Mucosa of stomach (tissue), 1 donor: ENCODE results near the gene OXA1L.
"Not testable (repeated sequence)": the region's sequence is repeated elsewhere in the genome, so short reads cannot be mapped to it uniquely, and the experiment has no call there.

Source experiments
- H3K27me3 ChIP-seq: one replicate; pipeline ENCODE4 v1.7.0; 2013; ENCODE audit warnings: mild to moderate bottlenecking, low read length; ENCODE audit not compliant: control insufficient read depth, insufficient read depth
- H3K36me3 ChIP-seq: one replicate; pipeline ENCODE4 v1.7.0; 2013; ENCODE audit warnings: low read length; ENCODE audit not compliant: control insufficient read depth, insufficient read depth
- H3K4me1 ChIP-seq: one replicate; pipeline ENCODE4 v1.7.0; 2013; ENCODE audit warnings: mild to moderate bottlenecking, low read length; ENCODE audit not compliant: control insufficient read depth, insufficient read depth
- H3K4me3 ChIP-seq: one replicate; pipeline ENCODE4 v1.7.0; 2013; ENCODE audit warnings: low read length
- H3K9ac ChIP-seq: one replicate; pipeline ENCODE4 v1.7.0; 2013; ENCODE audit warnings: mild to moderate bottlenecking, low read length, moderate library complexity
- H3K9me3 ChIP-seq: one replicate; pipeline ENCODE4 v1.7.0; 2013; ENCODE audit warnings: mild to moderate bottlenecking, low read length, moderate library complexity; ENCODE audit not compliant: control insufficient read depth
- donor health status: Pancreatic carcinoma.

Gene OXA1L

DNA sequence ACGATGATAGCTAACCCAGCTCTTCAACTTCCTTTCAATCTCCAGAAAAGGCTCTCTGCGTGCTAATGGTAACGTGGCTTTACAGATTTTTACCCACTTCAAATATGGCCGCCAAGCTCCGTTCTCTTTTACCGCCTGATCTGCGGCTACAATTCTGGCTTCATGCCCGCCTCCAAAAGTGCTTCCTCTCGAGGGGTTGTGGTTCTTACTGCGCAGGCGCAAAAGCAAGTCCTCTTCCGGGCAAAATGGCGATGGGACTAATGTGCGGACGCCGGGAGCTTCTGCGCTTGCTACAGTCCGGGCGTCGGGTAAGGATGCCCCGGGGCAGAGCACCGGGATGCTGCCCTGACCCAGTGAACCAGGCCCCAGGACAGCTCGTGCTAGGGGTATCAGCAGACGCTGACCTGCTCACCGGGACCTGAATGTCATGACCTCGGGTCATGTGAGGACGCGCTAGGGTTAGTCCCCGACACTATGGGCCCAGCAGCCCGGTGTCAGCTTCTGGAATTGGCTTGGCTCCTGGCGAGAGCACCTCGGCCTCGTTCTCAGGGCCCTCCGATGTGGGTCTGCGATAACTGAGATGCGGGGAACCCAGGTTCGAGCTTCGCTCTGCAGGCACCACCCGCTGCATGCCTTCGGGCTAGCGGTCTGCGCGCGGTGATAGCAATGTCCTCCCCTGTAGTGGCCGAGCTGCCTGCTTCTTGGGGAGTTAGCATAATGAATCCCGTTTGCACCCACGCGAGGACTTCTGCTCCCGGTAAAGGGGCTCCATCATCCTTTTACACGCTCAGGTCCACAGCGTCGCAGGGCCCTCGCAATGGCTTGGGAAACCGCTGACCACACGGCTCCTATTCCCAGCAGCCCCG is at the start of gene OXA1L:
TSS of gene OXA1L (plus strand) at position 232 of the 866 bp plus-strand sequence. CDS start at position 246, 14 bp downstream.
- H3K4me3 ChIP-seq, result peak within 1 kb of the TSS; percentile 95
- H3K9ac ChIP-seq, result peak within 1 kb of the TSS; percentile 90
- peaks cover 15% of the 10 kb centered on the region for H3K36me3 ChIP-seq
- peaks cover 12% of the 10 kb centered on the region for H3K4me1 ChIP-seq
- H3K9me3 ChIP-seq, result no peaks in the 10 kb centered on the region
- no peaks in the 10 kb centered on the region for H3K27me3 ChIP-seq

GRCh38 chr14:22718091-22718490 is 48.4 kb upstream of the OXA1L start:
- H3K4me1 ChIP-seq, result peaks cover 6% of the 10 kb centered on the region
- H3K27me3 ChIP-seq, result no peaks in the 10 kb centered on the region
- H3K4me3 ChIP-seq, result no peak overlapping the region
- no peaks in the 10 kb centered on the region for H3K36me3 ChIP-seq
- H3K9me3 ChIP-seq, result no peaks in the 10 kb centered on the region
- no peak overlapping the region for H3K9ac ChIP-seq

GRCh38 chr14:22721213-22721612 is 45.3 kb upstream of the OXA1L start:
- H3K36me3 ChIP-seq, result no peaks in the 10 kb centered on the region
- H3K27me3 ChIP-seq, result no peaks in the 10 kb centered on the region
- H3K4me1 ChIP-seq, result peaks cover 6% of the 10 kb centered on the region
- H3K4me3 ChIP-seq, result no peak overlapping the region
- no peaks in the 10 kb centered on the region for H3K9me3 ChIP-seq
- H3K9ac ChIP-seq, result no peak overlapping the region

DNA sequence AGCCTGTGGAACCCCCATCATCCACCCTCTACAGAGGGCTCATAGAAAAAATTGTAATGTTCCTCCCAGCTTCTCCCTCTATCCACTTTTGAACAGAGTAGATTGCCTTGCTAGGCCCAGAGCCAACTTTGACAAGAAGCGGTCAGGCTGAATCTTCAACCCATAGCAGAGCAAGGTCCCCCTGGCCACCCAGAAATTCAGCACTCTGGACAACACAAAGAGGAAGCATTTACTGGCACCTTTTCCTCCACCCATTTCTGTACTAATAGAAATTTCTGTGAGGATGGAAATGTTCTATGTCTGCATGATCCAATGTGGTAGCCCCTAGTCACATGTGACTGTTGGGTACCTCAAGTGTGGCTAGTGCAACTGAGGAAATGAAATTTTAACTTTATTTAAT is 42.7 kb upstream of the OXA1L start:
- Histone ChIP-seq H3K9ac (no peak overlapping the region), H3K9me3 (no peaks in the 10 kb centered on the region), H3K4me3 (no peak overlapping the region), H3K4me1 (no peaks in the 10 kb centered on the region), H3K36me3 (no peaks in the 10 kb centered on the region), H3K27me3 (no peaks in the 10 kb centered on the region)

DNA sequence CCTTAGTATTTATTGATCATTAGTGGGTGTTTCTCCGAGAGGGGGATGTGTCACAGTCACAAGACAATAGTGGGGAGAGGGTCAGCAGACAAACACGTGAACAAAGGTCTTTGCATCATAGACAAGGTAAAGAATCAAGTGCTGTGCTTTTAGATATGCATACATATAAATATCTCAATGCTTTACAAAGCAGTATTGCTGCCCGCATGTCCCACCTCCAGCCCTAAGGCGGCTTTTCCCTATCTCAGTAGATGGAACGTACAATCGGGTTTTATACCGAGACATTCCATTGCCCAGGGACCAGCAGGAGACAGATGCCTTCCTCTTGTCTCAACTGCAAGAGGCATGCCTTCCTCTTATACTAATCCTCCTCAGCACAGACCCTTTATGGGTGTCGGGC is 41.6 kb upstream of the OXA1L start:
- not testable (repeated sequence) for H3K4me3 ChIP-seq, H3K36me3 ChIP-seq, H3K4me1 ChIP-seq, H3K27me3 ChIP-seq, H3K9ac ChIP-seq, H3K9me3 ChIP-seq

GRCh38 chr14:22725374-22725773 is 41.1 kb upstream of the OXA1L start:
- not testable (repeated sequence) for H3K4me1 ChIP-seq, H3K9ac ChIP-seq, H3K27me3 ChIP-seq, H3K4me3 ChIP-seq, H3K36me3 ChIP-seq, H3K9me3 ChIP-seq

GRCh38 chr14:22726012-22726411 is 40.5 kb upstream of the OXA1L start:
- no peak overlapping the region for H3K4me3 ChIP-seq
- no peaks in the 10 kb centered on the region for H3K27me3 ChIP-seq
- no peaks in the 10 kb centered on the region for H3K36me3 ChIP-seq
- no peaks in the 10 kb centered on the region for H3K9me3 ChIP-seq
- H3K9ac ChIP-seq, result no peak overlapping the region
- no peaks in the 10 kb centered on the region for H3K4me1 ChIP-seq

- H3K27me3 ChIP-seq, H3K9ac ChIP-seq, H3K36me3 ChIP-seq, H3K4me1 ChIP-seq, H3K4me3 ChIP-seq, H3K9me3 ChIP-seq: not testable (repeated sequence)
These were observed 34.4 kb upstream of the OXA1L start for GRCh38 chr14:22732062-22732461.

- Histone ChIP-seq H3K9me3 (no peaks in the 10 kb centered on the region), H3K9ac (no peak overlapping the region), H3K27me3 (no peaks in the 10 kb centered on the region), H3K36me3 (no peaks in the 10 kb centered on the region), H3K4me3 (no peak overlapping the region), H3K4me1 (no peaks in the 10 kb centered on the region)
These were observed 32.7 kb upstream of the OXA1L start for GRCh38 chr14:22733829-22734228.

DNA sequence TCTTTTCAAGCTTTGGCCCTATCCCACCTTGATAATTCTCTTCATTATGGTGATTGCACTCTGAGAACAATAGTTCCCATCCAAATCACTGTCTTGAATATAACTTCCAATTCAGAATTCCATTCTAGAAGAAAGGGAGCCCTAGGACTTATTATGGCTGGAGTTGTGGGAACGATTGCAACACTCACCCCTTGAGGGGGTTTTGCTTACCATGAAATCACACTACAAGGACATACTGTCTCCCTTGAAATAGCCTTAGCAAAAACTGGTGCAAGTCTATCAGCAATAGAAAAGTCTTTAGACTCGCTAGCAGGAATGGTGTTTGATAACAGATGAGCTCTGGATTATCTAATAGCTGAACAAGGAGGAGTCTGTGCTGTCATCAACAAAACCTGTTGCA is 31.4 kb upstream of the OXA1L start:
- H3K9me3 ChIP-seq, result no peaks in the 10 kb centered on the region
- H3K9ac ChIP-seq, result no peak overlapping the region
- H3K4me1 ChIP-seq, result no peaks in the 10 kb centered on the region
- no peaks in the 10 kb centered on the region for H3K27me3 ChIP-seq
- no peak overlapping the region for H3K4me3 ChIP-seq
- H3K36me3 ChIP-seq, result no peaks in the 10 kb centered on the region

GRCh38 chr14:22736384-22736783 is 30.1 kb upstream of the OXA1L start:
- not testable (repeated sequence) for H3K9ac ChIP-seq, H3K4me3 ChIP-seq, H3K4me1 ChIP-seq, H3K27me3 ChIP-seq, H3K9me3 ChIP-seq, H3K36me3 ChIP-seq

GRCh38 chr14:22737052-22737451 is 29.4 kb upstream of the OXA1L start:
- Histone ChIP-seq H3K27me3 (no peaks in the 10 kb centered on the region), H3K9me3 (no peaks in the 10 kb centered on the region), H3K4me3 (no peak overlapping the region), H3K36me3 (no peaks in the 10 kb centered on the region), H3K9ac (no peak overlapping the region), H3K4me1 (no peaks in the 10 kb centered on the region)

- H3K36me3 ChIP-seq, result no peaks in the 10 kb centered on the region
- H3K9me3 ChIP-seq, result no peaks in the 10 kb centered on the region
- no peak overlapping the region for H3K4me3 ChIP-seq
- H3K27me3 ChIP-seq, result no peaks in the 10 kb centered on the region
- H3K4me1 ChIP-seq, result no peaks in the 10 kb centered on the region
- no peak overlapping the region for H3K9ac ChIP-seq
These were observed 27.1 kb upstream of the OXA1L start for GRCh38 chr14:22739423-22739822.
